PC-3 (cell line): ENCODE data around the gene SERPINA5.

Experiments used
- EZH2 ChIP-seq: fragments of 300-600 bp; sonication (generic); IDR thresholded peaks from one replicate; pipeline ENCODE4 v1.6.1; 2017; ENCODE audit warnings: antibody characterized with exemption, mild to moderate bottlenecking, low read length; ENCODE audit not compliant: unreplicated experiment
- EZH2phosphoT487 ChIP-seq: fragments of 300-600 bp; sonication (generic); IDR thresholded peaks from 2 replicates; pipeline ENCODE4 v1.6.1; 2018; ENCODE audit warnings: mild to moderate bottlenecking, antibody characterized with exemption, low read length, borderline replicate concordance
- TF ChIP-seq, protein P1 (sequence below): fragments of 300-600 bp; sonication (generic); conservative IDR thresholded peaks from 2 replicates; pipeline ENCODE4 v1.5.1; 2017; ENCODE audit warnings: antibody characterized with exemption, low read depth, mild to moderate bottlenecking, low read length

DNA sequence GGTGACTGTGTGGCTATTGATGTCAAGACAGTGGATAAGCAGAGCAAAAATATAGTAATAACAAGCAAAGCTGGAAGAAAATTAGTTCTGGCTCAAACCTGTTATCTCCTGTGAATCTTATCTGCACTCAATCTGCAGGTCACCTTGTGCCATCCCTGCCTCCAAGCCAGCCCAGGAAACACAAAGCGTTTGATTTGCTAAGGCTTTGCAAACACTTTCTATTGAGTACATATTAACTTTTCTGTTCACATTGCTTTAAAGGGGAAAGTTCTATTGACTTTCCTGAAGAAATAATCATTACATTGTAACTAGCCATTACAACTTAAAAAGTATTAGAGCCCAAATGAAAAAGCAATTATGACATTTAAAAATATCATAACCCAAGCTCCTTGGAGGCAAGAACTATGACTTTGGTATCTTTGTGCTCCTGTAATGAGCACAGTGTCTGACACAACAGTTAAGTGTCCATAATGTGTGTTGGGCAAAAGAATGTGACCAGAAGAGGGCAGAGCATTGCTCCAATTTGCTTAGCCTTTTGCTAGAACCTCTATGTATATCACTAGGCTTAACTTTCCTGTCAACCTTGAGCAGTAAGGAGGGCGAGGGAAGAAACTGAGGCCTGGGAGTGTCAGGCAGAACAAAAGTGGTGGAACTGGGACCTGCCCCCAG, 55.7 kb downstream of the SERPINA5 start:
- TF ChIP-seq, protein P1, sequence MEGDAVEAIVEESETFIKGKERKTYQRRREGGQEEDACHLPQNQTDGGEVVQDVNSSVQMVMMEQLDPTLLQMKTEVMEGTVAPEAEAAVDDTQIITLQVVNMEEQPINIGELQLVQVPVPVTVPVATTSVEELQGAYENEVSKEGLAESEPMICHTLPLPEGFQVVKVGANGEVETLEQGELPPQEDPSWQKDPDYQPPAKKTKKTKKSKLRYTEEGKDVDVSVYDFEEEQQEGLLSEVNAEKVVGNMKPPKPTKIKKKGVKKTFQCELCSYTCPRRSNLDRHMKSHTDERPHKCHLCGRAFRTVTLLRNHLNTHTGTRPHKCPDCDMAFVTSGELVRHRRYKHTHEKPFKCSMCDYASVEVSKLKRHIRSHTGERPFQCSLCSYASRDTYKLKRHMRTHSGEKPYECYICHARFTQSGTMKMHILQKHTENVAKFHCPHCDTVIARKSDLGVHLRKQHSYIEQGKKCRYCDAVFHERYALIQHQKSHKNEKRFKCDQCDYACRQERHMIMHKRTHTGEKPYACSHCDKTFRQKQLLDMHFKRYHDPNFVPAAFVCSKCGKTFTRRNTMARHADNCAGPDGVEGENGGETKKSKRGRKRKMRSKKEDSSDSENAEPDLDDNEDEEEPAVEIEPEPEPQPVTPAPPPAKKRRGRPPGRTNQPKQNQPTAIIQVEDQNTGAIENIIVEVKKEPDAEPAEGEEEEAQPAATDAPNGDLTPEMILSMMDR = no peak; the same call in 1 of the 2 replicates
- no peak for TF ChIP-seq EZH2
- no peak for TF ChIP-seq EZH2phosphoT487
